Choroid plexus epithelial cell (primary cell): ENCODE results near the gene PLXND1.
"Not testable (repeated sequence)": the region's sequence is repeated elsewhere in the genome, so short reads cannot be mapped to it uniquely, and the experiment has no call there.

Experiments
- DNase-seq: peaks from one replicate; pipeline ENCODE4 v3.0.0-alpha.2; 2010; ENCODE audit warnings: low read depth
- H3K4me3 ChIP-seq: 2 replicates; pipeline ENCODE4 v1.5.1; 2011; ENCODE audit warnings: low read depth, mild to moderate bottlenecking, control low read depth, low read length, moderate library complexity
- TF ChIP-seq, protein P1 (sequence below): conservative IDR thresholded peaks from 2 replicates; pipeline ENCODE4 v1.5.1; 2011; ENCODE audit warnings: low read depth, mild to moderate bottlenecking, control low read depth, inconsistent platforms, low read length, moderate library complexity

PLXND1 gene

DNA sequence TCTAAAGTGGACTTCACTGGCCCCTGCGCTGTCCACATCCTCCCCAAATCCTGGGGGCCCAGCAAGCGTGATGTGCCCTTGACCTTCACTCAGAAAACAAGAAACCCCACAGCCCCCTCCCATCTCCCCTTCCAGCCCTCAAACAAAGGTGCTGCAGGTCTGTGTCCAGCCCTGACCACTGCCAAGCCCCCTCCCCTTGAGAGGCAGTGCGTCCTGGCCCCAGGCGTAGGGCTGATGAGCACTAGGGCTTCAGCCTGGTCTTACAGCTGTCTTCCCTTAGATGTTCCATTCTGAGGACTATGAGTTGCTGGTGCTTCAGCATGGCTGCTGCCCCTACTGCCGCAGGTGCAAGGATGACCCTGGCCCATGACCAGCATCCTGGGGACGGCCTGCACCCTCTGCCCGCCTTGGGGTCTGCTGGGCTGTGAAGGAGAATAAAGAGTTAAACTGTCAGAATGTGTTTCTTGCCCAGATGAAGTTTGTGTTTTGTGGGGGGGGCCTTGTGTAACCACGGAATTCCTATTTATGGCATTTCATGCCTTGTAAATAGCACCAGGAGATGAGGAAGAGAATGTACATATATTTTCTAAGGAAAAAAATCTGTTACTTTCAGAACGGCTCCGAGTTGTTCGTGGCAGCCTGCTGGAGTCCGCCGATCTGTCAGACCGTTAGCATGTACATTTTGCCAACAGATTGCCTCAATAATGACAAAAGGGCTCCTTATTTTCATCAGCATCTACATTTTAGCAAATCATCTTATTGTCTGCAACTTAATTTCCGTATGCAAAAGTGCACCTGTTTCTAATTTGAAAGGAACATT lies 86.4 kb downstream of the PLXND1 start:
- no peak for DNase-seq
- TF ChIP-seq, protein P1, sequence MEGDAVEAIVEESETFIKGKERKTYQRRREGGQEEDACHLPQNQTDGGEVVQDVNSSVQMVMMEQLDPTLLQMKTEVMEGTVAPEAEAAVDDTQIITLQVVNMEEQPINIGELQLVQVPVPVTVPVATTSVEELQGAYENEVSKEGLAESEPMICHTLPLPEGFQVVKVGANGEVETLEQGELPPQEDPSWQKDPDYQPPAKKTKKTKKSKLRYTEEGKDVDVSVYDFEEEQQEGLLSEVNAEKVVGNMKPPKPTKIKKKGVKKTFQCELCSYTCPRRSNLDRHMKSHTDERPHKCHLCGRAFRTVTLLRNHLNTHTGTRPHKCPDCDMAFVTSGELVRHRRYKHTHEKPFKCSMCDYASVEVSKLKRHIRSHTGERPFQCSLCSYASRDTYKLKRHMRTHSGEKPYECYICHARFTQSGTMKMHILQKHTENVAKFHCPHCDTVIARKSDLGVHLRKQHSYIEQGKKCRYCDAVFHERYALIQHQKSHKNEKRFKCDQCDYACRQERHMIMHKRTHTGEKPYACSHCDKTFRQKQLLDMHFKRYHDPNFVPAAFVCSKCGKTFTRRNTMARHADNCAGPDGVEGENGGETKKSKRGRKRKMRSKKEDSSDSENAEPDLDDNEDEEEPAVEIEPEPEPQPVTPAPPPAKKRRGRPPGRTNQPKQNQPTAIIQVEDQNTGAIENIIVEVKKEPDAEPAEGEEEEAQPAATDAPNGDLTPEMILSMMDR: no peak
- H3K4me3 ChIP-seq: no peak overlapping the region

DNA sequence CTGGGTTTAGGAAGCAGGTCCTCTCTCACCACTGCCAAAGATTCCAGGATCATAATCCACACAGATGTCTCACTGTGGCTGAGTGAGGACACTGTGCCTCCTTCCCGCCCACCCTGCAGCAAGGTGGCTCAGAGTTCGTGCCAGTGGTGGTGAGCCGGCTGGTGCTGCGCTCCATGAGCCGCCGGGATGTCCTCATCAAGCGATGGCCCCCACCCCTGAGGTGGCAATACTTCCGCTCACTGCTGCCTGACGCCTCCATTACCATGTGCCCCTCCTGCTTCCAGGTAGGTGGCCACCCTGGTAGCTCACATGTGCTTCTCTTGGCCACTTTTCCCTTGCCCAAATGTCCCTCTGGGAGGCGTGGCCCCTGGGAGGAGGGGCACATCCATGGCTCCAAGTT lies 87.0 kb downstream of the PLXND1 start:
- TF ChIP-seq, protein P1: no peak
- DNase-seq: no peak
- no peak overlapping the region for H3K4me3 ChIP-seq

GRCh38 chr3:129518581-129518980 lies 87.9 kb downstream of the PLXND1 start:
- TF ChIP-seq, protein P1: no peak
- H3K4me3 ChIP-seq: no peak overlapping the region
- DNase-seq: no peak

DNA sequence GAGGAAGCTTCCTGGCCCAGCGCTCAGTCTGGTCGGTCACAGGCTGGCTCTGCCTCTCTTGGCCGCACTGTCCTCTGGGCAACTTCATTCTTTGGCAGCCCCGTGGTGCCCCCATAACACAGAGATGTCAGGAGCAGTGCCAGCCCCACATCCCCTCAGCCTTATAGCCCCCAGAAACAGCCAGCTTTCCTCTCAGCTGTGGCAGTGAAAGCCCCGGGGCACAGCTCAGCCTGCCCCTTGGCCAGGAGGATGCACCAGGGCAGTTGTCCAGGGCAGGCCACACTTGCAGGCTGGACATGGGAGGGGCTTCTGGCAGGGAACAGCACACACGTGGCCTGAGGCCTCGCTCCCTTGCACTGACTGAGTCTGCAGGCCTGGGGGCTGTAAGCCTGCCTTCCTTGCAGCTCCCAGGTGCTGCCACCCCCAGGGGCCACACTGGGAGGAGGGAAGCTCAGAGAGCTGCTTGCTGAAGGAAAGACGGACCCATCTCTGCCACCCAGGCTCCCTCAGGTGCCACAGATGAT lies 88.4 kb downstream of the PLXND1 start:
- no peak overlapping the region for H3K4me3 ChIP-seq
- DNase-seq: no peak
- TF ChIP-seq, protein P1: no peak

- DNase-seq: no peak
- H3K4me3 ChIP-seq: no peak overlapping the region
- TF ChIP-seq, protein P1: no peak
Measured at GRCh38 chr3:129517516-129517915, 89.0 kb downstream of the PLXND1 start.

- DNase-seq, H3K4me3 ChIP-seq: not testable (repeated sequence)
Measured at GRCh38 chr3:129515821-129516432, 90.5 kb downstream of the PLXND1 start.

- not testable (repeated sequence) for DNase-seq, H3K4me3 ChIP-seq
Measured at GRCh38 chr3:129515108-129515820, 91.2 kb downstream of the PLXND1 start.
